HepG2 (cell line): ENCODE results near the gene AP3M1. TPM values are rescaled to one million over a fixed set of nuclear protein-coding genes. Genes with fewer than 3 reads are reported as not detected.

Source experiments
- CHCHD3 ChIP-seq: sonication (generic); formaldehyde crosslinking; IDR thresholded peaks from 2 replicates; pipeline ENCODE4 v1.8.0; 2022; ENCODE audit warnings: mild to moderate bottlenecking, missing genetic modification reagents, moderate library complexity
- CHD2 ChIP-seq: IDR thresholded peaks from 2 replicates; pipeline ENCODE4 v1.6.1; 2011; ENCODE audit warnings: low read depth, low read length, improper control_type of control experiment
- DR1 ChIP-seq: sonication (generic); formaldehyde crosslinking; IDR thresholded peaks from 2 replicates; pipeline ENCODE4 v1.8.0; 2021; ENCODE audit warnings: mild to moderate bottlenecking, missing genetic modification reagents, inconsistent platforms
- ELF4 ChIP-seq: sonication (generic); formaldehyde crosslinking; IDR thresholded peaks from 2 replicates; pipeline ENCODE4 v1.5.0; 2020; ENCODE audit warnings: missing genetic modification reagents, mild to moderate bottlenecking, moderate library complexity, borderline replicate concordance
- JUN ChIP-seq: sonication (generic); formaldehyde crosslinking; IDR thresholded peaks from 2 replicates; pipeline ENCODE4 v1.4.0; 2020; ENCODE audit warnings: mild to moderate bottlenecking, missing genetic modification reagents
- STAG1 ChIP-seq: sonication (generic); formaldehyde crosslinking; IDR thresholded peaks from 2 replicates; pipeline ENCODE4 v1.4.0; 2020; ENCODE audit warnings: missing genetic modification reagents
- XRCC5 ChIP-seq: fragments of 200-400 bp; formaldehyde crosslinking; optimal IDR thresholded peaks from 2 replicates; pipeline ENCODE3; 2017; ENCODE audit warnings: mild to moderate bottlenecking, low read length
- ZNF337 ChIP-seq: sonication (generic); formaldehyde crosslinking; IDR thresholded peaks from 2 replicates; pipeline ENCODE4 v1.5.1; 2020; ENCODE audit warnings: missing genetic modification reagents, low read depth, mild to moderate bottlenecking, borderline replicate concordance
- ZNF34 ChIP-seq: sonication (generic); formaldehyde crosslinking; IDR thresholded peaks from 2 replicates; pipeline ENCODE4 v1.4.0; 2020; ENCODE audit warnings: mild to moderate bottlenecking, missing genetic modification reagents, borderline replicate concordance
- ZNF549 ChIP-seq: sonication (generic); formaldehyde crosslinking; IDR thresholded peaks from 2 replicates; pipeline ENCODE4 v1.5.0; 2020; ENCODE audit warnings: missing genetic modification reagents
- ZNF780A ChIP-seq: sonication (generic); formaldehyde crosslinking; IDR thresholded peaks from 2 replicates; pipeline ENCODE4 v1.8.0; 2022; ENCODE audit warnings: mild to moderate bottlenecking, missing genetic modification reagents, moderate library complexity
- ZSCAN30 ChIP-seq: sonication (generic); formaldehyde crosslinking; IDR thresholded peaks from 2 replicates; pipeline ENCODE4 v1.5.0; 2020; ENCODE audit warnings: mild to moderate bottlenecking, missing genetic modification reagents
- polyA plus RNA-seq, 8 experiments: library from polyadenylated mRNA; depleted of rRNA in 3 of 8; stranded (reverse) in 7 of 8; unstranded in 1 of 8; fragments of >200 nt; fragmentation: Illumina TruSeq in 4 of 8; extraction: Trizol in 4 of 8; gene quantifications; 2 replicates each; pipeline versions ENCODE4 v1.2.1 to v1.2.3, GENCODE V29; 2011 to 2016; ENCODE audit warnings: low read depth in 4 of 8, missing spikeins in 1 of 8, mixed read lengths in 1 of 8; ENCODE audit not compliant: insufficient read depth in 1 of 8
- total RNA-seq, 5 experiments: library from RNA; depleted of rRNA; stranded (reverse); fragments of >200 nt; fragmentation: Illumina TruSeq; extraction: Trizol; gene quantifications; 2 replicates each; pipeline ENCODE4 v1.2.3, GENCODE V29; 2016; ENCODE audit warnings: low read depth in 1 of 5
- TF ChIP-seq, protein P1 (sequence below): sonication (generic); formaldehyde crosslinking; IDR thresholded peaks from 2 replicates; pipeline ENCODE4 v1.5.0; 2020; ENCODE audit warnings: mild to moderate bottlenecking, missing genetic modification reagents, moderate library complexity
- TF ChIP-seq, protein P2 (sequence below): IDR thresholded peaks from 2 replicates; pipeline ENCODE4 v1.6.1; 2016; ENCODE audit warnings: missing compliant biosample characterization, missing genetic modification reagents, borderline replicate concordance

The AP3M1 gene
- total and polyA plus RNA-seq, 2 of the 13 experiments (the other 11 are each of a cell fraction or from before 2014, with no cell fraction given) = 29.0 to 31.6 TPM

DNA sequence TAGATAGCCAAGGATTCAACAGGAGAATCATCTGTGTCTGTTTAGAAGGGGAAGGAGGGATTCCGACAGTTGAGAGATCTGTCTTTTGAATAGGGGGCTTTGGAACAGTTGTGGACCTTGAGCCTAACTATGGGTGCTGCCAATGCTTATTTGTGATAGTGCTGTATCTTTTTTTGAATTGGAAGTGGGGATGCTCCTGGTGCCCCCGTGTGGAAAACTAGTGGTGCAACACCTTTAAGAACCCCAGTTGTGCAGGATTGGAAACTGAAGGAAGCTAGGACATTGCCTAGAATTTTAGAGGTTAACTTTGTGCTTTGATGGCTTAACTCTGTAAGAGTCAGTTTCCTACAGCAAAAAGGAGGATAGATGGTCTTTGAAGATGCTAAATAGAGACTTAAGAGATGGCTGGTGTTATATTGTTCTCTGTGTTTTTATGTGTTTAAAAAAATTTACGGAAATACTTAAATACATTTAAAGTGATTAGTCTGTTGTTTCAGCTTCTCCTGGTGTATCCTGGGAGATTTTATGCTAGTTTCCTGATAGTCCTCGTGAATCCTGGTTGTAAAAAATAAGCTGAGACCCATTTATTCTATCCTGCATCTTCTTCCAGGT, 69.3 kb downstream of the AP3M1 start (continued):
- TF ChIP-seq ZNF780A = no peak
- TF ChIP-seq ZNF34 = no peak
- TF ChIP-seq, protein P1, sequence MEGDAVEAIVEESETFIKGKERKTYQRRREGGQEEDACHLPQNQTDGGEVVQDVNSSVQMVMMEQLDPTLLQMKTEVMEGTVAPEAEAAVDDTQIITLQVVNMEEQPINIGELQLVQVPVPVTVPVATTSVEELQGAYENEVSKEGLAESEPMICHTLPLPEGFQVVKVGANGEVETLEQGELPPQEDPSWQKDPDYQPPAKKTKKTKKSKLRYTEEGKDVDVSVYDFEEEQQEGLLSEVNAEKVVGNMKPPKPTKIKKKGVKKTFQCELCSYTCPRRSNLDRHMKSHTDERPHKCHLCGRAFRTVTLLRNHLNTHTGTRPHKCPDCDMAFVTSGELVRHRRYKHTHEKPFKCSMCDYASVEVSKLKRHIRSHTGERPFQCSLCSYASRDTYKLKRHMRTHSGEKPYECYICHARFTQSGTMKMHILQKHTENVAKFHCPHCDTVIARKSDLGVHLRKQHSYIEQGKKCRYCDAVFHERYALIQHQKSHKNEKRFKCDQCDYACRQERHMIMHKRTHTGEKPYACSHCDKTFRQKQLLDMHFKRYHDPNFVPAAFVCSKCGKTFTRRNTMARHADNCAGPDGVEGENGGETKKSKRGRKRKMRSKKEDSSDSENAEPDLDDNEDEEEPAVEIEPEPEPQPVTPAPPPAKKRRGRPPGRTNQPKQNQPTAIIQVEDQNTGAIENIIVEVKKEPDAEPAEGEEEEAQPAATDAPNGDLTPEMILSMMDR = peak; percentile 69
- no peak for TF ChIP-seq CHD2
- TF ChIP-seq, protein P2, sequence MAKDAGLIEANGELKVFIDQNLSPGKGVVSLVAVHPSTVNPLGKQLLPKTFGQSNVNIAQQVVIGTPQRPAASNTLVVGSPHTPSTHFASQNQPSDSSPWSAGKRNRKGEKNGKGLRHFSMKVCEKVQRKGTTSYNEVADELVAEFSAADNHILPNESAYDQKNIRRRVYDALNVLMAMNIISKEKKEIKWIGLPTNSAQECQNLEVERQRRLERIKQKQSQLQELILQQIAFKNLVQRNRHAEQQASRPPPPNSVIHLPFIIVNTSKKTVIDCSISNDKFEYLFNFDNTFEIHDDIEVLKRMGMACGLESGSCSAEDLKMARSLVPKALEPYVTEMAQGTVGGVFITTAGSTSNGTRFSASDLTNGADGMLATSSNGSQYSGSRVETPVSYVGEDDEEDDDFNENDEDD (CRISPR knock-in tag) = no peak
- TF ChIP-seq ZNF337 = no peak
- no peak for TF ChIP-seq ZSCAN30
- TF ChIP-seq JUN (CRISPR knock-in tag) = no peak
- TF ChIP-seq ELF4 (CRISPR knock-in tag) = no peak
- no peak for TF ChIP-seq ZNF549 (CRISPR knock-in tag)
- peak; percentile 61 for TF ChIP-seq STAG1 (CRISPR knock-in tag)
- peak; percentile 35 for TF ChIP-seq XRCC5
- no peak for TF ChIP-seq DR1 (CRISPR knock-in tag)
- TF ChIP-seq CHCHD3 = no peak
